Uterus (tissue), 4 donors: ENCODE data around the gene RASSF4. TPM values are rescaled to one million over a fixed set of nuclear protein-coding genes. Genes with fewer than 3 reads are reported as not detected.

Experiments
- DNase-seq, 2 donors: peaks; one replicate each; pipeline ENCODE4 v3.0.0-alpha.2; 2019 to 2020
- H3K27ac ChIP-seq, 2 donors: fragments of 200-600 bp; sonication (generic); 1 replicate in 1 of 2; 2 replicates in 1 of 2; pipeline ENCODE4 v1.5.1; 2016 to 2018
- H3K27me3 ChIP-seq, 2 donors: fragments of 200-600 bp; sonication (generic); one replicate each; pipeline ENCODE4 v1.5.1; 2018 to 2019; ENCODE audit warnings: control low read depth in 1 of 2
- H3K36me3 ChIP-seq, 2 donors: fragments of 200-600 bp; sonication (generic); one replicate each; pipeline ENCODE4 v1.5.1; 2019; ENCODE audit warnings: control low read depth in 1 of 2
- H3K4me1 ChIP-seq, 2 donors: fragments of 200-600 bp; sonication (generic); one replicate each; pipeline ENCODE4 v1.5.1; 2018 to 2019; ENCODE audit warnings: control low read depth in 1 of 2
- H3K4me3 ChIP-seq, 2 donors: fragments of 200-600 bp; sonication (generic); 1 replicate in 1 of 2; 2 replicates in 1 of 2; pipeline ENCODE4 v1.5.1; 2018 to 2019; ENCODE audit warnings: mild to moderate bottlenecking in 1 of 2
- H3K9me3 ChIP-seq, 2 donors: fragments of 200-600 bp; sonication (generic); one replicate each; pipeline ENCODE4 v1.5.1; 2019; ENCODE audit warnings: control low read depth in 1 of 2
- CTCF ChIP-seq, 4 experiments: fragments of 200-600 bp in 2 of 4; fragments of 450-650 bp in 2 of 4; sonication (generic) in 2 of 4; IDR thresholded peaks; one replicate each; pipeline ENCODE4 v1.5.1; 2016 to 2019; ENCODE audit warnings: antibody characterized with exemption in 4 of 4, mild to moderate bottlenecking in 2 of 4, moderate library complexity in 1 of 4
- POLR2A ChIP-seq, 2 donors: fragments of 450-650 bp; IDR thresholded peaks; one replicate each; pipeline ENCODE4 v1.6.1; 2016; ENCODE audit warnings: antibody characterized with exemption in 2 of 2, mild to moderate bottlenecking in 1 of 2, moderate library complexity in 1 of 2
- intact Hi-C: fragments of 100-400 bp; cut with DNase I; formaldehyde crosslinking; loops from one replicate; pipeline ENCODE4 v1.15.1; 2023; ENCODE audit warnings: low total_unique reads
- total RNA-seq, 4 donors: library from RNA; depleted of rRNA in 3 of 4; stranded (reverse); fragments of >200 nt in 3 of 4; gene quantifications; one replicate each; pipeline versions ENCODE4 v1.1.0 to v1.2.4, GENCODE V29; 2014 to 2023
- donor health status: DM: yes; HTN: yes; CAD: no.

RASSF4 gene
- total RNA-seq, 4 donors from 2014 or later = 6.1 to 26.5 (median 8.2) TPM

- Histone ChIP-seq H3K4me3 (no peak overlapping the region), H3K36me3 (no peaks in the 10 kb centered on the region), H3K9me3 (no peaks in the 10 kb centered on the region), H3K27me3 (no peaks in the 10 kb centered on the region), H3K27ac (no peak overlapping the region), H3K4me1 (peaks cover 0 to 5% of the 10 kb centered on the region in 2 donors)
- TF ChIP-seq POLR2A (IDR thresholded peaks at IDR 0.05) (no peak), CTCF (IDR thresholded peaks at IDR 0.05) (no peak)
- DNase-seq = no peak
- intact Hi-C loops = no loop called here
These were observed 24.2 kb upstream of the RASSF4 start for GRCh38 chr10:44935201-44935965.

GRCh38 chr10:44935966-44936295 lies 23.7 kb upstream of the RASSF4 start:
- Histone ChIP-seq H3K36me3 (no peaks in the 10 kb centered on the region), H3K4me3 (no peak overlapping the region)

GRCh38 chr10:44936314-44936975 lies 23.2 kb upstream of the RASSF4 start:
- Histone ChIP-seq H3K4me3 (no peak overlapping the region), H3K36me3 (no peaks in the 10 kb centered on the region), H3K9me3 (no peaks in the 10 kb centered on the region), H3K27me3 (no peaks in the 10 kb centered on the region), H3K4me1 (peaks cover 0 to 5% of the 10 kb centered on the region in 2 donors), H3K27ac (no peak overlapping the region)
- DNase-seq = no peak
- TF ChIP-seq POLR2A (IDR thresholded peaks at IDR 0.05) (no peak), CTCF (IDR thresholded peaks at IDR 0.05) (no peak)
- intact Hi-C loops = no loop called here

More at GRCh38 chr10:44935966-44936295, 23.7 kb upstream of the RASSF4 start:
- Histone ChIP-seq H3K4me1 (peaks cover 0 to 5% of the 10 kb centered on the region in 2 donors), H3K27ac (no peak overlapping the region), H3K9me3 (no peaks in the 10 kb centered on the region), H3K27me3 (no peaks in the 10 kb centered on the region)
- TF ChIP-seq CTCF (IDR thresholded peaks at IDR 0.05) (no peak), POLR2A (IDR thresholded peaks at IDR 0.05) (no peak)
- intact Hi-C loops = no loop called here
- DNase-seq = no peak

GRCh38 chr10:44937196-44938005 lies 22.2 kb upstream of the RASSF4 start:
- Histone ChIP-seq H3K4me3 (no peak overlapping the region), H3K36me3 (no peaks in the 10 kb centered on the region), H3K9me3 (no peaks in the 10 kb centered on the region), H3K27me3 (no peaks in the 10 kb centered on the region), H3K27ac (no peak overlapping the region), H3K4me1 (peaks cover 0 to 5% of the 10 kb centered on the region in 2 donors)
- intact Hi-C loops = no loop called here
- TF ChIP-seq POLR2A (IDR thresholded peaks at IDR 0.05) = no peak
- no peak for TF ChIP-seq CTCF (IDR thresholded peaks at IDR 0.05)
- DNase-seq = no peak
